ENCODE data around the gene PPIL1.

Gene PPIL1

DNA sequence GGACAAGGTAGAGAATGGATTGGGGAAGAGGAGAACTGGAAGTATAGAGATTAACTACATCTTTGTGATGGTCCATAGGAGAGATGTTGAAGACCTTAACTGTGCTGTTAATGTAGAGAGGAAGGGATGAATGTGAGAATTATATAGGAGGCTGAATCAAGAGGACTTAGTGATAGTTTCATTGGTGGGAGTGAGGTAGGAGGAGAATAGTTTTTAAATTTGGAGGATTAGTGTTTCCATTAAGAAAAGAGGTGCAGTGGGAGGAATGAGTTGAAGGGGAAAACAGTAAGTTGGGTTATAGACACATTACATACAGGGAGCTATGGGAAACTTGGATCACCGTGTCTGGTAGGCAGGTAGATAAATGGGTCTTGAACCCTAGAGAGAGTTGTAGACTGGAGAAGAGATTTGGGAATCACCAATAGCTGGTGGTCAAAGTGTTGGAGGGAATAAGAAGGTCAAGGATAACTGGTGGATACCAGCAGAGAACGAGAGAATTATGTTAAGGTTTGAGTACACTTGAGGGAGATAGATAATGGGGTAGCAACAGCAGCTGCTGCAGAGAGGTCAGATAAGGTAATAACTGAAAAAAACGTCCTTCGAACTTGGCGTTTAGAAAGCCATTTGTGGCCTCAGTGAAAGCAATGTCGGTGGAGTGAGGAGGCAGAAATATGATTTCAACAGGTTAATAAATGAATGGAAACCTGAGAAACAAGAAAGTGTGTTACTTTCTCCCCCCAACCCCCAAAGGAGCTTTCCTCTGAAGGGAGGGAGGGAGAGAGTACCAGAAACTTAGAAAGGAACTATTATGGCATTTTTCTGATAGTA, 14.3 kb upstream of the PPIL1 start:
- DNase-seq (ENCODE audit: low read depth, low spot score) = no peak

- no peak for DNase-seq (ENCODE audit: low read depth, low spot score)
Measured at GRCh38 chr6:36888115-36888643, 13.6 kb upstream of the PPIL1 start.

DNA sequence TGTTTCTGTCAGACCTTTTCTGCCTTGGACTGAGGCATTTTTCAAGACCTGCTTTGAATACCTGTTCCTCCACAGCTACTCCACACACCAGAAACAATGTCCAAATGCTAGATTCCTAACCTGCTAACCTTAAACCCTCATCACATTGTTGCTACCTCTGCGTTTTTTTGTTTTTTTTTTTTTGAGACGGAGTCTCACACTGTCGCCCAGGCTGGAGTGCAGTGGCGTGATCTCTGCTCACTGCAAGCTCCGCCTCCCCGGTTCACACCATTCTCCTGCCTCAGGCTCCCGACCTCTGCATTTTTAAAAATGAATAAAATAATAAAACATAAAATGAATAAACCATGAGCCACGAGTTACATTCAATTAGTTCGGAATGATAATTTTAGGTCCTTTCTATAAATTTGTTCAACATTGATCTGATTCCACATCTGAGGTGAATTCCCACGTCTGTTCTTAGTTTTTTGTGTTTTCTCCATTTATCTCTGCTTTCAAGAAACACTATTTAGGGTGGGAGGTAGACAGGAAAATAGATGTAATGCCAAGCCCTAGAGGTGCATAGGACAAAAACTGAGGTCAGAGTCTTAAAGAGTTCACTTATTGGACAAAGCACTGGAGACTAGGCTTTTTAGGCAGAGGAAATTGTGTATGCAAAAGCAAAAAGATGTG, 12.5 kb upstream of the PPIL1 start:
- no peak for DNase-seq (ENCODE audit: low read depth, low spot score)

- peak; percentile 94 for DNase-seq (ENCODE audit: low read depth, low spot score)
Measured at GRCh38 chr6:36885461-36886401, 11.1 kb upstream of the PPIL1 start, which contains the start of gene C6orf89. C6orf89 (plus strand) TSS chr6:36885952; CDS start chr6:36899445, 13,493 bp downstream.

GRCh38 chr6:36884610-36885009, 10.0 kb upstream of the PPIL1 start:
- DNase-seq (ENCODE audit: low read depth, low spot score) = no peak

DNA sequence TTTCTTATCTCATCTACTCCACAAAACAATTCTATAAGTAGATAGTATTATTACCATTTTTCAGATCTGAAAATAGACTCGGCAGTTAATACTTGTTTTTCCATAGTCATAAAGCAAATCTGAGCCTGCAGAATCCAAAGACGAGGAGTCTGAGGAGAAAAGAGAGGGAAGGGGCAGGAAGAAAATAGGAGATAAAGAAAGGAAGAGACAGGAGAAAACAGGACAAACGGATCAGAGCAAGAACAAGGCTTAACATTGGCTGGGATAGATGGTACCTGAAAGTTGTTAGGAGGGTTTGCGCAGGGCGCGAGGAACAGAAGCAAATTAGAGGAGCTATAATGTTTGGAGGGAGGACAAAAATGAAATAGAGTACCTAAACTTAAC, 639 bp upstream of the PPIL1 start:
- DNase-seq (ENCODE audit: low read depth, low spot score) = no peak

GRCh38 chr6:36873612-36874442, 776 bp downstream of the PPIL1 start:
- no peak for DNase-seq (ENCODE audit: low read depth, low spot score)

GRCh38 chr6:36873115-36873514, 1.5 kb downstream of the PPIL1 start:
- DNase-seq (ENCODE audit: low read depth, low spot score) = no peak

DNA sequence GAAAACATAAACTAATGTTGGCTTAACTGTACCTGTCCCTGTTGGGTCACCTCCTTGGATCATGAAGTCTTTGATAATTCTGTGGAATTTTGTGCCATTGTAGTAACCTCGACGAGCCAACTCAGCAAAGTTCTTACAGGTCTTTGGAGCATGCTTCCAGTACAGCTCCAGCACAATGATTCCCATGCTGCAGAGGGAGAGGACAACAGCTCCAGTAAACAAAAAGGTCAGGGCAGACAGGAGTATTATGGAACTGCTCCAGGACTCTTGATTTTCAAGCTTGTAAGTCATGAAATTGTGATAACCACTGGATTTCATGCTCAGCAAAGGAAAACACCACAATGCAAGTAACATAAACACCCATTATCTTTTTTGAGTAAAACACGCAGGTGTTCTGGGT, 2.9 kb downstream of the PPIL1 start:
- no peak for DNase-seq (ENCODE audit: low read depth, low spot score)

DNA sequence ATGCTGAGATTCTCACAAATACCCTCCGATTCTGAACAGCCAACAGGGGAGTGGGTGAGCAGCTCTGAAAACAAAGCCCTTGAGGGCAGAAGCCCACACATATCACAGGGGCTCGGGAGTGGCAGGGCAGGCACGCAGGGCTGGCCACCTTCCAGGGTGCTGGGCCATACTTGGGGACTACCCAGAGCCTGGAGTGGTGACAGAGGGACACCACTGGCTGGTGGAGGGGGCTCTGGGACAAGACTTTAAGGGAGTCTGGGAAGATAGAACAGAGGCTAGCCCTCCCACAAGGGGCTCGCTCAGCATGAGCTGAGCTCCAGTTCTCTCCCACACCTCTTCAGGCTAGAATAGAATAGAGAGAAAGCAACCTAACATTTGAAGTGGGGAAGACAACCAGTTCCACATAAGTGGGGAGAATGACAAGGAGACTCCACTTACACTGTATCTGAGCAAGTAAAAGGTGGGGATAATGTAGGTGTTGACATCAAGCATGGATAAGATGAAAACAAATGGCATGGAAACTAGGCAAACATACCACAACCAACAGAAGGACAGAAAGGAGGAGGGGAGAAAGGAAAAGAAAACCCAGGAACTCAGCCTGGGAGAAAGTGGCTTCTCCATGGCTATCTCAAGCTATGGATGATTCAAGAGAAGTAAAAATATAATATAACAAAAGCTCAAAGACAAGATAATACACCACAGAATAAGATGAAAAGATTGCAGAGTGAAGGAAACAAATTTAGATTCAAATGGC, 7.0 kb downstream of the PPIL1 start:
- no peak for DNase-seq (ENCODE audit: low read depth, low spot score)

DNA sequence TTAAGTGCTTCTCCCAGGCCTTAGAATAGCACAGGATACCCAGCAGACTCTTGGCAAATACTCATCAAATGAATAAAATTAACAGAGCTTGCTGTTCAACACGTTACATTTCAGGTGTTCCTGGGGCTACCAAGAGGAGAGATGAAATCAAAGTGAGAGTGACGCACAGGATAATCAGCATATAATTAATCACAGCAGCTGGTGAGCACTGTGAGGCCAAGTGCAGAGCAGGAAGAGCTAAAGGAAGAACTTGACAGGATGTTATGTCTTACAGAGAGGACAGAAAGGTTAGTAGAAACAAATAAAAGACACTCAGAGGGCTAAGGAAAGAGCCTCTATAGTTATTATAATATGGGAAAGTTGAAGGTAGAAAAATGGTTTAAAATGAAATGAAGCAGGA, 8.8 kb downstream of the PPIL1 start:
- no peak for DNase-seq (ENCODE audit: low read depth, low spot score)

- no peak for DNase-seq (ENCODE audit: low read depth, low spot score)
Measured at GRCh38 chr6:36863670-36864540, 10.7 kb downstream of the PPIL1 start.

GRCh38 chr6:36862848-36863382, 11.7 kb downstream of the PPIL1 start:
- no peak for DNase-seq (ENCODE audit: low read depth, low spot score)

DNA sequence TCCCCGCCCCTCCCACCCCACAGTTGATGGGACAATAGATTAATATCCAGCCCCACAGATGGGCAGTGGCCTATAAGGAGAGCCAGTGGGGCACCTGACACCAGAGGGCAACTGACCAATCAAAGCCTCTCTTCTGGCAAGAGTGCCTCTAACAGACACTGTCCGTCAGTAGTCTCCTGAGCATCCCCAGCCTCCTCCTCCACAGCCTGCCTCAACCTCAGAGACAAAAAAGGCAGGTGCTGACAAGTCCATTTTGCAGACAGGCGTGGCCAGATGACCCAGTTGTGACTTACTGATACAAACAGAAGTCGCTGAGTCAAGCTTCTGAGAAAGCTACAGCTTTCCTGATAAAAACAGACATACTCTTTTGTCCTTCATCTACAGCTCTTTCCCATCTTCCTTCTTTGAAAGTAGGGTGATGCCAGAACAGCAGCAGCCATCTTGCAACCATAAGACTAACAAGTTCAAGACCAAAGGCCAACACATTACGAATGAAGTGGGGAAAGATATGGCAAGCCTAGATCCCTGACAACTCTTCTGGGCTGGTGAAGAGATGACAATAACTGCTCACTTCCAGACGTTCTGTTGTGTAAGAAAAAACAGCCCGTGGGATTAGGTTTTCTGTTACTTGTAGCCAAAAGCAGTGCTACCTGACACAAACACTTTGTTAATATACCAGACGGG, 12.3 kb downstream of the PPIL1 start:
- DNase-seq (ENCODE audit: low read depth, low spot score) = no peak

- no peak for DNase-seq (ENCODE audit: low read depth, low spot score)
Measured at GRCh38 chr6:36860126-36860525, 14.5 kb downstream of the PPIL1 start.

DNA sequence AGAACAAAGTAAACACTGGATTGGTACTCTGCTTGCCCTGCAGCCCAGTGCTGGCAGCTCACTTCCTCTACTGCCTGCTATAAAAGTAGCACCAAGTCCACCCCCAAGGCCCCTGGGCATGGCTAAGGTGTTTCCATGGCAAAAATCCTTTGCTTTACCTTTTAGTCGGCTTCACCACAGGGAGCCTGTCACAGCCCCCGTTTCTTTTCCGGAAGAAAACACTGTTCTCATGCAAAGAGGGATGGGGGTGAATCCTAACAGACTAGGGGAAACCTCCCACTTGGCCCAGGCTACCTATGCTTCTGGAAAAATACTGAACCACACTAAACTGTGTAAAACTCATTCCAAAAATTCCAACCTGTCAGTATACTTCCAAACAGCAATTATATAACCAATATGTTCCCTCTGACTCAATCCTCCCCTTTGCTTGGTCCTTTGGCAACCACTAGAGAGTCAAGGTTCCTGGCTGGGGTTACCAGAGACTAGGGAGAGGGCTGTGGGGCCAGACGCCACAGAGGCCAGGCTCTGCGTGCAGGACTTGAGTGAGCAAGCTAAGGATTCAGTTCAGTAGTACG, 16.1 kb downstream of the PPIL1 start:
- no peak for DNase-seq (ENCODE audit: low read depth, low spot score)

DNA sequence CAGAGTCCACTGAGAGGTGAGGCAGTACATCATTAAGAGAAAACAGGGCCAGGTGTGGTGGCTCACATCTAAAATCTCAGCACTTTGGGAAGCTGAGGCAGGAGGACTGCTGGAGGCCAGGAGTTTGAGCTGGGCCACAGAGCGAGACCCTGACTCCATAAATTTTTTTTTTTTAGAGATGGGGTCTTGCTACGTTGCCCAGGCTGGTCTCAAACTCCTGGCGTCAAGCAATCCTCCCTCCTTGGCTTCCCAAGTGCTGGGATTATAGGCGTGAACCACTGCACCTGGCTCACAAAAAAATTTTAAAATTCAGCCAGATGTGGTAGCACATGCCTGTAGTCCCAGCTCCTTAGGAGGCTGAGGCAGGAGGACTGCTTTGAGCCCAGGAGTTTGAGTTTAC, 17.3 kb downstream of the PPIL1 start:
- DNase-seq (ENCODE audit: low read depth, low spot score) = no peak

DNA sequence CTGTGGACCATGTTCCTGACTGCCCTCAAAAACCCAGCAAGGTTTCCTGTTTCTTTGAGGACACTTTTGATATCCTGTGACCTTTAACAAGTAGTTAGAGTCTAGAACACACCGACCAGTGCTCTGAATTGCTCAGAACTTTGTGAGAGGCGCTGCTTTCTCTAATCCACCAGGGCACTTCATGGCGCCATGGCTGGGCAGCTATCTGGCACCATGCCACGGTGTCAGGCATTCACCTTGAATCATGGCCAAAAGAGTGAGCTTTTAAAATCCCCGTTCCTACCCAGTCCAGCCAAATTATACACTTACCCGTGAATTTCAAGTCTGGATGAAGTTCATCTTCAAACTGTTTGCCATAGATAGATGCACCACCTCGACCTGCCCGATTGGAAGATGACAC, 18.3 kb downstream of the PPIL1 start:
- DNase-seq (ENCODE audit: low read depth, low spot score) = no peak
